ENCODE measurements around the gene SLC36A2.

Gene SLC36A2

GRCh38 chr5:151281001-151281639 lies 66.2 kb downstream of the SLC36A2 start:
- H3K9ac ChIP-seq (ENCODE audit: low read length) = no peak overlapping the region
- H3K9me3 ChIP-seq (ENCODE audit: control insufficient read depth, low read depth, low read length) = no peaks in the 10 kb centered on the region
- no peaks in the 10 kb centered on the region for H3K4me1 ChIP-seq (ENCODE audit: control insufficient read depth, low read depth, low read length)
- no peak overlapping the region for H3K27ac ChIP-seq (ENCODE audit: low read length)
- no peak overlapping the region for H3K4me3 ChIP-seq (ENCODE audit: low read length)
- no peaks in the 10 kb centered on the region for H3K27me3 ChIP-seq (ENCODE audit: control insufficient read depth, insufficient read depth, low read length)
- H3K36me3 ChIP-seq (ENCODE audit: control insufficient read depth, low read depth, low read length) = no peaks in the 10 kb centered on the region

- no peaks in the 10 kb centered on the region for H3K9me3 ChIP-seq (ENCODE audit: control insufficient read depth, low read depth, low read length)
- H3K27me3 ChIP-seq (ENCODE audit: control insufficient read depth, insufficient read depth, low read length) = no peaks in the 10 kb centered on the region
- no peak overlapping the region for H3K4me3 ChIP-seq (ENCODE audit: low read length)
- no peak overlapping the region for H3K9ac ChIP-seq (ENCODE audit: low read length)
- no peak overlapping the region for H3K27ac ChIP-seq (ENCODE audit: low read length)
- no peaks in the 10 kb centered on the region for H3K4me1 ChIP-seq (ENCODE audit: control insufficient read depth, low read depth, low read length)
- no peaks in the 10 kb centered on the region for H3K36me3 ChIP-seq (ENCODE audit: control insufficient read depth, low read depth, low read length)
Measured at GRCh38 chr5:151280443-151280842, 66.9 kb downstream of the SLC36A2 start.

- H3K9me3 ChIP-seq (ENCODE audit: control insufficient read depth, low read depth, low read length) = no peaks in the 10 kb centered on the region
- H3K4me3 ChIP-seq (ENCODE audit: low read length) = no peak overlapping the region
- H3K9ac ChIP-seq (ENCODE audit: low read length) = no peak overlapping the region
- no peaks in the 10 kb centered on the region for H3K4me1 ChIP-seq (ENCODE audit: control insufficient read depth, low read depth, low read length)
- no peak overlapping the region for H3K27ac ChIP-seq (ENCODE audit: low read length)
- no peaks in the 10 kb centered on the region for H3K36me3 ChIP-seq (ENCODE audit: control insufficient read depth, low read depth, low read length)
- H3K27me3 ChIP-seq (ENCODE audit: control insufficient read depth, insufficient read depth, low read length) = no peaks in the 10 kb centered on the region
Measured at GRCh38 chr5:151278845-151279244, 68.5 kb downstream of the SLC36A2 start.

GRCh38 chr5:151275803-151276202 lies 71.6 kb downstream of the SLC36A2 start:
- no peaks in the 10 kb centered on the region for H3K4me1 ChIP-seq (ENCODE audit: control insufficient read depth, low read depth, low read length)
- H3K4me3 ChIP-seq (ENCODE audit: low read length) = no peak overlapping the region
- H3K9ac ChIP-seq (ENCODE audit: low read length) = no peak overlapping the region
- no peaks in the 10 kb centered on the region for H3K9me3 ChIP-seq (ENCODE audit: control insufficient read depth, low read depth, low read length)
- no peaks in the 10 kb centered on the region for H3K36me3 ChIP-seq (ENCODE audit: control insufficient read depth, low read depth, low read length)
- H3K27me3 ChIP-seq (ENCODE audit: control insufficient read depth, insufficient read depth, low read length) = no peaks in the 10 kb centered on the region
- no peak overlapping the region for H3K27ac ChIP-seq (ENCODE audit: low read length)

- no peak overlapping the region for H3K27ac ChIP-seq (ENCODE audit: low read length)
- H3K9me3 ChIP-seq (ENCODE audit: control insufficient read depth, low read depth, low read length) = no peaks in the 10 kb centered on the region
- no peaks in the 10 kb centered on the region for H3K36me3 ChIP-seq (ENCODE audit: control insufficient read depth, low read depth, low read length)
- no peaks in the 10 kb centered on the region for H3K4me1 ChIP-seq (ENCODE audit: control insufficient read depth, low read depth, low read length)
- H3K4me3 ChIP-seq (ENCODE audit: low read length) = no peak overlapping the region
- H3K9ac ChIP-seq (ENCODE audit: low read length) = no peak overlapping the region
- no peaks in the 10 kb centered on the region for H3K27me3 ChIP-seq (ENCODE audit: control insufficient read depth, insufficient read depth, low read length)
Measured at GRCh38 chr5:151274666-151275065, 72.7 kb downstream of the SLC36A2 start.

- no peaks in the 10 kb centered on the region for H3K4me1 ChIP-seq (ENCODE audit: control insufficient read depth, low read depth, low read length)
- no peak overlapping the region for H3K27ac ChIP-seq (ENCODE audit: low read length)
- H3K27me3 ChIP-seq (ENCODE audit: control insufficient read depth, insufficient read depth, low read length) = no peaks in the 10 kb centered on the region
- H3K36me3 ChIP-seq (ENCODE audit: control insufficient read depth, low read depth, low read length) = peaks cover 11% of the 10 kb centered on the region
- no peak overlapping the region for H3K4me3 ChIP-seq (ENCODE audit: low read length)
- no peak overlapping the region for H3K9ac ChIP-seq (ENCODE audit: low read length)
- no peaks in the 10 kb centered on the region for H3K9me3 ChIP-seq (ENCODE audit: control insufficient read depth, low read depth, low read length)
Measured at GRCh38 chr5:151271336-151271735, 76.0 kb downstream of the SLC36A2 start.

- Histone ChIP-seq H3K4me3 (ENCODE audit: low read length) (no peak overlapping the region), H3K4me1 (ENCODE audit: control insufficient read depth, low read depth, low read length) (no peaks in the 10 kb centered on the region), H3K9me3 (ENCODE audit: control insufficient read depth, low read depth, low read length) (no peaks in the 10 kb centered on the region), H3K9ac (ENCODE audit: low read length) (no peak overlapping the region), H3K27ac (ENCODE audit: low read length) (no peak overlapping the region), H3K27me3 (ENCODE audit: control insufficient read depth, insufficient read depth, low read length) (no peaks in the 10 kb centered on the region), H3K36me3 (ENCODE audit: control insufficient read depth, low read depth, low read length) (peaks cover 11% of the 10 kb centered on the region)
Measured at GRCh38 chr5:151270599-151270998, 76.8 kb downstream of the SLC36A2 start.

- no peaks in the 10 kb centered on the region for H3K9me3 ChIP-seq (ENCODE audit: control insufficient read depth, low read depth, low read length)
- no peak overlapping the region for H3K4me3 ChIP-seq (ENCODE audit: low read length)
- no peaks in the 10 kb centered on the region for H3K27me3 ChIP-seq (ENCODE audit: control insufficient read depth, insufficient read depth, low read length)
- H3K9ac ChIP-seq (ENCODE audit: low read length) = no peak overlapping the region
- H3K27ac ChIP-seq (ENCODE audit: low read length) = no peak overlapping the region
- no peaks in the 10 kb centered on the region for H3K4me1 ChIP-seq (ENCODE audit: control insufficient read depth, low read depth, low read length)
- peaks cover 11% of the 10 kb centered on the region for H3K36me3 ChIP-seq (ENCODE audit: control insufficient read depth, low read depth, low read length)
Measured at GRCh38 chr5:151267491-151268260, 79.7 kb downstream of the SLC36A2 start.
